Measurements from ENCODE around the gene CLIC6.

DNA sequence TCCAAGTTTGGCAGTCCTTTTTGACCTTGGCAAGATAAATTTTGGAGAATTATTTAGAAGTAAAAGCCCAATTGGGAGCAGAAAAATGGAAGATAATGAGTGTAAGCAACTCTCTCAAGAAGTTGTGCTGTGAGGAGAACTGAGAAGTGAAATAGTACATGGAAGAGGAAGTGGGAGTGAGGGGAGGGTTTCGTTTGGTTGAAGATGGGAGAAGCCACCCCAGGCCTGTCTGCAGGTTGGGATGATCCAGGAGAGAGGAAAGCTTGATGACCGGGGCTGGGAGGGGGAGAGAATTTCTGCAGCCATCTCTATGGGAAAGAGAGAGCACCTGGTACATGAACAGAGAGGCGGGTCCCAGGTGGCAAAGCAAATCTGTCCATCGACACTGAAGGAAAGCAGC is 45.3 kb upstream of the CLIC6 start:
- TF ChIP-seq POLR2A (IDR thresholded peaks at IDR 0.05): no peak
- TF ChIP-seq, protein P1, sequence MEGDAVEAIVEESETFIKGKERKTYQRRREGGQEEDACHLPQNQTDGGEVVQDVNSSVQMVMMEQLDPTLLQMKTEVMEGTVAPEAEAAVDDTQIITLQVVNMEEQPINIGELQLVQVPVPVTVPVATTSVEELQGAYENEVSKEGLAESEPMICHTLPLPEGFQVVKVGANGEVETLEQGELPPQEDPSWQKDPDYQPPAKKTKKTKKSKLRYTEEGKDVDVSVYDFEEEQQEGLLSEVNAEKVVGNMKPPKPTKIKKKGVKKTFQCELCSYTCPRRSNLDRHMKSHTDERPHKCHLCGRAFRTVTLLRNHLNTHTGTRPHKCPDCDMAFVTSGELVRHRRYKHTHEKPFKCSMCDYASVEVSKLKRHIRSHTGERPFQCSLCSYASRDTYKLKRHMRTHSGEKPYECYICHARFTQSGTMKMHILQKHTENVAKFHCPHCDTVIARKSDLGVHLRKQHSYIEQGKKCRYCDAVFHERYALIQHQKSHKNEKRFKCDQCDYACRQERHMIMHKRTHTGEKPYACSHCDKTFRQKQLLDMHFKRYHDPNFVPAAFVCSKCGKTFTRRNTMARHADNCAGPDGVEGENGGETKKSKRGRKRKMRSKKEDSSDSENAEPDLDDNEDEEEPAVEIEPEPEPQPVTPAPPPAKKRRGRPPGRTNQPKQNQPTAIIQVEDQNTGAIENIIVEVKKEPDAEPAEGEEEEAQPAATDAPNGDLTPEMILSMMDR (IDR thresholded peaks at IDR 0.05 in 4 of 5, conservative IDR thresholded peaks at IDR 0.05 in 1 of 5): no peak

Data from gastrocnemius medialis (tissue), 4 donors.